H9 (cell line): Measurements from ENCODE around the gene TBC1D19. TPM values are rescaled to one million over a fixed set of nuclear protein-coding genes. Genes with fewer than 3 reads are reported as not detected.

Source experiments
- DNase-seq: peaks from one replicate; pipeline ENCODE4 v3.0.0-alpha.2; 2017
- H2AFZ ChIP-seq: one replicate; pipeline ENCODE4 v1.6.1; 2013; ENCODE audit warnings: mild to moderate bottlenecking, low read length, control low read depth, moderate library complexity
- H2AK5ac ChIP-seq: 2 replicates; pipeline ENCODE4 v1.6.1; 2013; ENCODE audit warnings: low read length, control low read depth, mixed read lengths; ENCODE audit not compliant: insufficient read length
- H2BK120ac ChIP-seq: one replicate; pipeline ENCODE4 v1.6.1; 2013; ENCODE audit warnings: low read depth, mild to moderate bottlenecking, low read length, control low read depth, inconsistent platforms; ENCODE audit not compliant: poor library complexity, severe bottlenecking
- H2BK12ac ChIP-seq: 2 replicates; pipeline ENCODE4 v1.6.1; 2013; ENCODE audit warnings: low read length, control low read depth, mixed read lengths, low read depth; ENCODE audit not compliant: insufficient read length
- H2BK15ac ChIP-seq: 2 replicates; pipeline ENCODE4 v1.6.1; 2013; ENCODE audit warnings: low read depth, low read length, control low read depth
- H2BK20ac ChIP-seq: one replicate; pipeline ENCODE4 v1.6.1; 2013; ENCODE audit warnings: low read depth, mild to moderate bottlenecking, low read length, control low read depth, inconsistent platforms; ENCODE audit not compliant: poor library complexity, severe bottlenecking
- H2BK5ac ChIP-seq: 2 replicates; pipeline ENCODE4 v1.6.1; 2013; ENCODE audit warnings: low read length, control low read depth, mixed read lengths; ENCODE audit not compliant: insufficient read length
- H3K14ac ChIP-seq: 2 replicates; pipeline ENCODE4 v1.6.1; 2013; ENCODE audit warnings: low read length, control low read depth; ENCODE audit not compliant: insufficient read depth
- H3K18ac ChIP-seq: 2 replicates; pipeline ENCODE4 v1.6.1; 2013; ENCODE audit warnings: low read depth, mild to moderate bottlenecking, mixed read lengths, low read length, control low read depth; ENCODE audit not compliant: insufficient read length
- H3K23ac ChIP-seq: 2 replicates; pipeline ENCODE4 v1.6.1; 2013; ENCODE audit warnings: low read length, control low read depth, mixed read lengths, low read depth; ENCODE audit not compliant: insufficient read length
- H3K23me2 ChIP-seq: 2 replicates; pipeline ENCODE4 v1.6.1; 2013; ENCODE audit warnings: low read depth, mild to moderate bottlenecking, mixed read lengths, low read length, control low read depth; ENCODE audit not compliant: insufficient read length, poor library complexity, severe bottlenecking
- H3K27ac ChIP-seq: 2 replicates; pipeline ENCODE4 v1.5.1; 2013; ENCODE audit warnings: low read length, control low read depth, mixed read lengths, low read depth; ENCODE audit not compliant: insufficient read length
- H3K27me3 ChIP-seq: 2 replicates; pipeline ENCODE4 v1.6.1; 2013; ENCODE audit warnings: low read length, control low read depth, inconsistent platforms; ENCODE audit not compliant: insufficient read depth
- H3K4ac ChIP-seq: 2 replicates; pipeline ENCODE4 v1.6.1; 2013; ENCODE audit warnings: low read depth, mild to moderate bottlenecking, control low read depth, inconsistent platforms, low read length, moderate library complexity
- H3K4me1 ChIP-seq: 2 replicates; pipeline ENCODE4 v1.6.1; 2013; ENCODE audit warnings: low read length, control low read depth, inconsistent platforms; ENCODE audit not compliant: insufficient read depth
- H3K4me2 ChIP-seq: 2 replicates; pipeline ENCODE4 v1.6.1; 2013; ENCODE audit warnings: low read length, control low read depth, mixed read lengths; ENCODE audit not compliant: insufficient read length, insufficient read depth
- H3K56ac ChIP-seq: 2 replicates; pipeline ENCODE4 v1.6.1; 2013; ENCODE audit warnings: low read depth, mild to moderate bottlenecking, mixed read lengths, low read length, control low read depth; ENCODE audit not compliant: insufficient read length
- H3K79me1 ChIP-seq: 2 replicates; pipeline ENCODE4 v1.6.1; 2013; ENCODE audit warnings: low read depth, mild to moderate bottlenecking, moderate library complexity, low read length, control low read depth, inconsistent platforms; ENCODE audit not compliant: insufficient read depth, poor library complexity, severe bottlenecking
- H3K79me2 ChIP-seq: 2 replicates; pipeline ENCODE4 v1.6.1; 2013; ENCODE audit warnings: low read length, control low read depth, inconsistent platforms; ENCODE audit not compliant: insufficient read depth
- H3K9ac ChIP-seq: 2 replicates; pipeline ENCODE4 v1.6.1; 2013; ENCODE audit warnings: low read length, control low read depth, mixed read lengths; ENCODE audit not compliant: insufficient read length; ENCODE audit errors: extremely low read depth
- H3K9me3 ChIP-seq: one replicate; pipeline ENCODE4 v1.6.1; 2013; ENCODE audit warnings: low read depth, low read length, inconsistent platforms; ENCODE audit not compliant: control insufficient read depth
- H3T11ph ChIP-seq: one replicate; pipeline ENCODE4 v1.6.1; 2013; ENCODE audit warnings: mild to moderate bottlenecking, low read length, control low read depth, inconsistent platforms
- H4K20me1 ChIP-seq: one replicate; pipeline ENCODE4 v1.6.1; 2013; ENCODE audit not compliant: control insufficient read depth, insufficient read length, insufficient read depth
- H4K5ac ChIP-seq: 2 replicates; pipeline ENCODE4 v1.6.1; 2013; ENCODE audit warnings: low read depth, mild to moderate bottlenecking, mixed read lengths, low read length, control low read depth; ENCODE audit not compliant: insufficient read length
- H4K8ac ChIP-seq: replicated peaks from 2 replicates; pipeline ENCODE4 v1.6.1; 2013; ENCODE audit warnings: low read length, control low read depth, mixed read lengths, low read depth; ENCODE audit not compliant: insufficient read length
- H4K91ac ChIP-seq: 2 replicates; pipeline ENCODE4 v1.6.1; 2013; ENCODE audit warnings: low read depth, mild to moderate bottlenecking, moderate library complexity, mixed read lengths, low read length, control low read depth; ENCODE audit not compliant: insufficient read length
- H3K27ac Mint-ChIP-seq, 3 experiments: 2 replicates in 2 of 3; 3 replicates in 1 of 3; pipeline ENCODE4 v1.8.0; 2020 to 2021; ENCODE audit warnings: mixed read lengths in 3 of 3, mild to moderate bottlenecking in 1 of 3, moderate library complexity in 1 of 3
- H3K27me3 Mint-ChIP-seq: 2 replicates; pipeline ENCODE4 v1.8.0; 2021; ENCODE audit warnings: low read depth, mild to moderate bottlenecking, moderate library complexity, mixed read lengths
- H3K36me3 Mint-ChIP-seq, 3 experiments: 2 replicates in 2 of 3; 3 replicates in 1 of 3; pipeline ENCODE4 v1.8.0; 2020 to 2021; ENCODE audit warnings: low read depth in 3 of 3, mixed read lengths in 3 of 3; ENCODE audit not compliant: insufficient read depth in 1 of 3
- H3K4me1 Mint-ChIP-seq, 2 experiments: 2 replicates each; pipeline ENCODE4 v1.8.0; 2020; ENCODE audit warnings: mixed read lengths in 2 of 2
- H3K4me3 Mint-ChIP-seq, 2 experiments: 2 replicates in 1 of 2; 3 replicates in 1 of 2; pipeline ENCODE4 v1.8.0; 2020 to 2021; ENCODE audit warnings: mild to moderate bottlenecking in 2 of 2, mixed read lengths in 2 of 2, moderate library complexity in 1 of 2
- H3K9me3 Mint-ChIP-seq, 2 experiments: 2 replicates in 1 of 2; 3 replicates in 1 of 2; pipeline ENCODE4 v1.8.0; 2020; ENCODE audit warnings: mild to moderate bottlenecking in 2 of 2, mixed read lengths in 2 of 2, moderate library complexity in 1 of 2
- WGBS: extraction: QIAGEN DNeasy Blood & Tissue Kit; methylation state at CpG from one replicate; pipeline ENCODE4 v1.1.7; 2013; ENCODE audit warnings: missing lambda C conversion rate, low lambda C conversion rate, mixed read lengths; ENCODE audit not compliant: insufficient read length; ENCODE audit errors: extremely low coverage; 5-methylcytosine and 5-hydroxymethylcytosine counted together
- total RNA-seq: library from RNA; stranded (reverse); gene quantifications from 2 replicates; pipeline ENCODE4 v1.2.1, GENCODE V29; 2021
- TF ChIP-seq, protein P1 (sequence below): fragments of 200-600 bp; sonication (generic); conservative IDR thresholded peaks from 3 replicates; pipeline ENCODE4 v1.8.0; 2021; ENCODE audit warnings: antibody characterized with exemption, mild to moderate bottlenecking

The TBC1D19 gene
- total RNA-seq, 1 experiment from 2014 or later: 3.2 TPM

DNA sequence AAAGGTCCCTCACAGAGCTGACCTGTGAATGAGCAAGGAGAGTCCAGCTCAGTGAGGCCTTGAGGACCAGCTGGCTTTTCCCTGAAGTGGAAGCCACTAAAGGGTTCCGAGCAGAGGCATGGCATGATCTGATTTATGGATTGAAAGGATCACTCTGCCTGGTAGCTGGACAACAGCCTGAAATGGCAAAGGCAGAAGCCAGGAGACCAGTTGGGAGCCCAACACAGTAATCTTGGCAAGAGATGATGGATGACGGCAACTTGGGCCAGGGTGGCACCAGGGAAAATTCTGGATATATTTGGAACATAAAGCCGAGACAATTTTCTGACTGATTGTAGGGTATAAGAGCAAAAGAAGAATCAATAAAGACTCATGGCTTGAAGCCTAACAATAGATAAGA lies 207.5 kb downstream of the TBC1D19 start:
- no peak overlapping the region for H3K56ac ChIP-seq
- Mint-ChIP-seq H3K36me3 (no peaks in the 10 kb centered on the region), H3K27ac (no peak overlapping the region), H3K9me3 (peaks cover 0 to 6% of the 10 kb centered on the region in 2 experiments; a peak in 2 of 5 replicates), H3K27me3 (no peaks in the 10 kb centered on the region; the same call in 1 of the 2 replicates), H3K4me1 (peaks cover 16 to 17% of the 10 kb centered on the region in 2 experiments), H3K4me3 (no peak overlapping the region)
- no peak for DNase-seq
- H3K4me1 ChIP-seq: no peaks in the 10 kb centered on the region
- H4K8ac ChIP-seq: no peak overlapping the region
- H3K14ac ChIP-seq: no peak overlapping the region; the same call in 1 of the 2 replicates
- WGBS: no CpG with 5 or more reads among the region's 3 CpGs
- H3K23me2 ChIP-seq: no peaks in the 10 kb centered on the region
- no peaks in the 10 kb centered on the region for H3K9me3 ChIP-seq
- no peaks in the 10 kb centered on the region for H4K20me1 ChIP-seq
- H2AFZ ChIP-seq: no peak overlapping the region
- no peak overlapping the region for H3T11ph ChIP-seq
- H3K27ac ChIP-seq: no peak overlapping the region
- H2BK12ac ChIP-seq: no peak overlapping the region
- H2BK15ac ChIP-seq: no peak overlapping the region
- H3K9ac ChIP-seq: no peak overlapping the region
- H3K79me2 ChIP-seq: no peaks in the 10 kb centered on the region
- no peak overlapping the region for H4K5ac ChIP-seq
- H2AK5ac ChIP-seq: no peak overlapping the region
- no peak overlapping the region for H3K4me2 ChIP-seq
- H3K79me1 ChIP-seq: no peaks in the 10 kb centered on the region
- no peak overlapping the region for H3K4ac ChIP-seq
- no peak overlapping the region for H3K18ac ChIP-seq
- H2BK5ac ChIP-seq: no peak overlapping the region
- TF ChIP-seq, protein P1, sequence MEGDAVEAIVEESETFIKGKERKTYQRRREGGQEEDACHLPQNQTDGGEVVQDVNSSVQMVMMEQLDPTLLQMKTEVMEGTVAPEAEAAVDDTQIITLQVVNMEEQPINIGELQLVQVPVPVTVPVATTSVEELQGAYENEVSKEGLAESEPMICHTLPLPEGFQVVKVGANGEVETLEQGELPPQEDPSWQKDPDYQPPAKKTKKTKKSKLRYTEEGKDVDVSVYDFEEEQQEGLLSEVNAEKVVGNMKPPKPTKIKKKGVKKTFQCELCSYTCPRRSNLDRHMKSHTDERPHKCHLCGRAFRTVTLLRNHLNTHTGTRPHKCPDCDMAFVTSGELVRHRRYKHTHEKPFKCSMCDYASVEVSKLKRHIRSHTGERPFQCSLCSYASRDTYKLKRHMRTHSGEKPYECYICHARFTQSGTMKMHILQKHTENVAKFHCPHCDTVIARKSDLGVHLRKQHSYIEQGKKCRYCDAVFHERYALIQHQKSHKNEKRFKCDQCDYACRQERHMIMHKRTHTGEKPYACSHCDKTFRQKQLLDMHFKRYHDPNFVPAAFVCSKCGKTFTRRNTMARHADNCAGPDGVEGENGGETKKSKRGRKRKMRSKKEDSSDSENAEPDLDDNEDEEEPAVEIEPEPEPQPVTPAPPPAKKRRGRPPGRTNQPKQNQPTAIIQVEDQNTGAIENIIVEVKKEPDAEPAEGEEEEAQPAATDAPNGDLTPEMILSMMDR: no peak
- no peak overlapping the region for H2BK20ac ChIP-seq
- H3K27me3 ChIP-seq: no peaks in the 10 kb centered on the region
- no peak overlapping the region for H2BK120ac ChIP-seq
- H3K23ac ChIP-seq: no peak overlapping the region
- no peak overlapping the region for H4K91ac ChIP-seq
